Liver (tissue), 9 donors: ENCODE measurements around the gene MAN2A1. TPM values are rescaled to one million over a fixed set of nuclear protein-coding genes. Genes with fewer than 3 reads are reported as not detected.

Source experiments
- DNase-seq: peaks from one replicate; pipeline ENCODE4 v3.0.0-alpha.2; 2017; ENCODE audit warnings: low spot score
- H3K27ac ChIP-seq, 2 donors: one replicate each; pipeline ENCODE4 v1.7.0; 2013; ENCODE audit warnings: inconsistent platforms in 2 of 2, low read length in 2 of 2, control low read depth in 1 of 2, low read depth in 1 of 2, mild to moderate bottlenecking in 1 of 2
- H3K27me3 ChIP-seq, 4 donors: one replicate each; pipeline versions ENCODE4 v1.6.1 to v1.7.0; 2013; ENCODE audit warnings: low read length in 3 of 4, inconsistent platforms in 1 of 4, mild to moderate bottlenecking in 1 of 4, moderate library complexity in 1 of 4; ENCODE audit not compliant: control insufficient read depth in 4 of 4, insufficient read depth in 4 of 4
- H3K36me3 ChIP-seq, 4 donors: one replicate each; pipeline versions ENCODE4 v1.6.1 to v1.7.0; 2013; ENCODE audit warnings: low read length in 3 of 4, mild to moderate bottlenecking in 3 of 4, low read depth in 1 of 4, moderate library complexity in 1 of 4; ENCODE audit not compliant: control insufficient read depth in 4 of 4, insufficient read depth in 3 of 4
- H3K4me1 ChIP-seq, 4 donors: one replicate each; pipeline versions ENCODE4 v1.6.1 to v1.7.0; 2013; ENCODE audit warnings: low read length in 3 of 4, mild to moderate bottlenecking in 3 of 4, moderate library complexity in 1 of 4; ENCODE audit not compliant: control insufficient read depth in 4 of 4, insufficient read depth in 4 of 4
- H3K4me3 ChIP-seq, 3 donors: one replicate each; pipeline versions ENCODE4 v1.6.1 to v1.7.0; 2013; ENCODE audit warnings: low read length in 3 of 3, control low read depth in 1 of 3, low read depth in 1 of 3, mild to moderate bottlenecking in 1 of 3
- H3K9ac ChIP-seq, 2 donors: one replicate each; pipeline ENCODE4 v1.7.0; 2013; ENCODE audit warnings: low read length in 2 of 2, mild to moderate bottlenecking in 2 of 2, moderate library complexity in 2 of 2, control low read depth in 1 of 2, low read depth in 1 of 2
- H3K9me3 ChIP-seq, 4 donors: one replicate each; pipeline versions ENCODE4 v1.6.1 to v1.7.0; 2013; ENCODE audit warnings: low read length in 3 of 4; ENCODE audit not compliant: control insufficient read depth in 4 of 4
- ATF3 ChIP-seq: IDR thresholded peaks from 2 replicates; pipeline ENCODE4 v1.6.1; 2016; ENCODE audit warnings: antibody characterized with exemption
- CTCF ChIP-seq: fragments of 150-350 bp; IDR thresholded peaks from 2 replicates; pipeline ENCODE4 v1.5.1; 2017; ENCODE audit warnings: improper control_type of control experiment, low read depth, low read length; ENCODE audit not compliant: missing input control
- EGR1 ChIP-seq, 2 donors: IDR thresholded peaks; 2 replicates each; pipeline ENCODE4 v1.6.1; 2016 to 2018; ENCODE audit warnings: antibody characterized with exemption in 2 of 2, low read depth in 2 of 2
- FOXA2 ChIP-seq: IDR thresholded peaks from 2 replicates; pipeline ENCODE4 v1.6.1; 2016; ENCODE audit warnings: antibody characterized with exemption
- GABPA ChIP-seq, 2 donors: IDR thresholded peaks in 1 of 2; conservative IDR thresholded peaks in 1 of 2; 2 replicates each; pipeline ENCODE4 v1.6.1; 2016; ENCODE audit warnings: antibody characterized with exemption in 2 of 2, mild to moderate bottlenecking in 1 of 2, moderate library complexity in 1 of 2
- HNF4A ChIP-seq, 2 donors: conservative IDR thresholded peaks; 2 replicates each; pipeline ENCODE4 v1.6.1; 2016; ENCODE audit warnings: antibody characterized with exemption in 2 of 2, mild to moderate bottlenecking in 2 of 2
- HNF4G ChIP-seq: IDR thresholded peaks from 2 replicates; pipeline ENCODE4 v1.6.1; 2016; ENCODE audit warnings: antibody characterized with exemption
- JUND ChIP-seq, 2 donors: IDR thresholded peaks; 2 replicates each; pipeline ENCODE4 v1.6.1; 2016; ENCODE audit warnings: antibody characterized with exemption in 2 of 2
- NR2F2 ChIP-seq: IDR thresholded peaks from 2 replicates; pipeline ENCODE4 v1.6.1; 2016; ENCODE audit warnings: antibody characterized with exemption
- RAD21 ChIP-seq, 2 donors: IDR thresholded peaks; 2 replicates each; pipeline ENCODE4 v1.6.1; 2016; ENCODE audit warnings: antibody characterized with exemption in 2 of 2, mild to moderate bottlenecking in 2 of 2
- REST ChIP-seq: IDR thresholded peaks from 2 replicates; pipeline ENCODE4 v1.6.1; 2016; ENCODE audit warnings: antibody characterized with exemption, mild to moderate bottlenecking
- RXRA ChIP-seq, 2 donors: IDR thresholded peaks; 2 replicates each; pipeline ENCODE4 v1.6.1; 2017 to 2018; ENCODE audit warnings: antibody characterized with exemption in 2 of 2, mild to moderate bottlenecking in 1 of 2
- SP1 ChIP-seq: IDR thresholded peaks from 2 replicates; pipeline ENCODE4 v1.6.1; 2018; ENCODE audit warnings: antibody characterized with exemption, mild to moderate bottlenecking
- TAF1 ChIP-seq: conservative IDR thresholded peaks from 2 replicates; pipeline ENCODE4 v1.6.1; 2016; ENCODE audit warnings: antibody characterized with exemption, mild to moderate bottlenecking
- YY1 ChIP-seq: IDR thresholded peaks from 2 replicates; pipeline ENCODE4 v1.6.1; 2016; ENCODE audit warnings: antibody characterized with exemption, mild to moderate bottlenecking
- WGBS: extraction: QIAGEN DNeasy Blood & Tissue Kit; methylation state at CpG from one replicate; pipeline ENCODE4 v1.1.7; 2013; 5-methylcytosine and 5-hydroxymethylcytosine counted together
- polyA plus RNA-seq, 2 donors: library from polyadenylated mRNA; stranded (reverse) in 1 of 2; unstranded in 1 of 2; fragments of 200-250 nt in 1 of 2; fragments of >200 nt in 1 of 2; fragmentation: Nextera tagmentation in 1 of 2; extraction: Ambion mirVana in 1 of 2; gene quantifications; one replicate each; pipeline versions ENCODE4 v1.2.1 to v1.2.3, GENCODE V29; 2013 to 2015
- total RNA-seq, 2 donors: library from RNA; depleted of rRNA; stranded (reverse); fragments of >200 nt; gene quantifications; one replicate each; pipeline ENCODE4 v1.2.3, GENCODE V29; 2014
- TF ChIP-seq, protein P1 (sequence below): IDR thresholded peaks from 2 replicates; pipeline ENCODE4 v1.6.1; 2016; ENCODE audit warnings: antibody characterized with exemption
- donor health status: healthy.
- donor health status: healthy.
- donor health status: healthy.
- donor health status: healthy.
- donor health status: healthy.

Gene MAN2A1
- total and polyA plus RNA-seq, 4 donors: 21.4 to 82.8 (median 47.3) TPM

DNA sequence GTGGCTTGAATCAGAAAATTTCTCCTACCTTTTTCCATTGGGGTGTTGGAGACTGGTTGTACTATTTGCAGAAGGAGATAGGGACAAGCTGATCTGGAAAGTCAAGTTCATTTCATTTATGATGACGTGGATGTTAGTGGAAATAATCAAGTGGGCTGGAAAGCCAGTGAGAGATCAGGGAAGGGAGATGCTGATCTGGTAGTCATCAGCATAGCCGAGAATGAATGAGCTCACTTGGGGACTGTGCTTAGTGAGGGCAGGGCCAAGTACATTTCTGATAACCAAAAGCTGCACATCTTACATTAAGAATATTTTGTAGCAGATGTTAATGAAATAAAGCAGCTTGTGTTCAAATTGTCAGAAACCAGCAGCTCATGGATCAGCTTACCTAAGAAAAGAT lies 12.1 kb downstream of the MAN2A1 start (continued):
- TF ChIP-seq NR2F2: no peak
- no peak for TF ChIP-seq SP1

DNA sequence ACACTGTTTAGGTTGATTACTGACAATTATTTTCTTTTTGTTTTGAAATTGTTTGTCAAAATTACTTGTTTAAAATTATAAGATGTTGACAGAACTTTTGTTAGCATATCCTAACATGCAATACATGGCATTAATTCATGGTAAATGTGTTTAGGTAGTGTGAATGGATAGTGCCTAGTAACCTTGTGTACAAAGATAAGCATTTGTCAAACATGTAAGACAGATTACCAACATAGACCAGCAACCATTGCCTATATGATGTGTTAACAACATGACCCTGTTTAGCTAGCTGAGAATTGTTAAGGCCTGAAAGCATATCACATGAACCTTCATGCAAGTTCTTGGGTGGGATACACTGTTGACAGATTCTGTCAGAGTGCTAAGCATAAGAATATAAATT lies 13.4 kb downstream of the MAN2A1 start:
- Histone ChIP-seq H3K4me1 (peaks cover 9 to 35% (median 19%) of the 10 kb centered on the region in 4 donors), H3K9ac (no peak overlapping the region), H3K27ac (no peak overlapping the region), H3K9me3 (no peaks in the 10 kb centered on the region), H3K36me3 (peaks cover 0 to 6% (median under 1%) of the 10 kb centered on the region in 4 donors), H3K27me3 (no peaks in the 10 kb centered on the region), H3K4me3 (no peak overlapping the region)
- no peak for TF ChIP-seq RAD21 (IDR thresholded peaks at IDR 0.05)
- TF ChIP-seq FOXA2: no peak
- no peak for TF ChIP-seq CTCF
- no peak for TF ChIP-seq REST
- TF ChIP-seq, protein P1, sequence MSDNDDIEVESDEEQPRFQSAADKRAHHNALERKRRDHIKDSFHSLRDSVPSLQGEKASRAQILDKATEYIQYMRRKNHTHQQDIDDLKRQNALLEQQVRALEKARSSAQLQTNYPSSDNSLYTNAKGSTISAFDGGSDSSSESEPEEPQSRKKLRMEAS: no peak
- no peak for TF ChIP-seq ATF3
- TF ChIP-seq RXRA (IDR thresholded peaks at IDR 0.05): no peak
- no peak for TF ChIP-seq GABPA (IDR thresholded peaks at IDR 0.05 in 1 of 2, conservative IDR thresholded peaks at IDR 0.05 in 1 of 2)
- no peak for TF ChIP-seq EGR1 (IDR thresholded peaks at IDR 0.05; ENCODE audit: low read depth in 2 of 2)
- DNase-seq: no peak

GRCh38 chr5:109703829-109704228 lies 14.1 kb downstream of the MAN2A1 start:
- Histone ChIP-seq H3K9me3 (no peaks in the 10 kb centered on the region), H3K27me3 (no peaks in the 10 kb centered on the region), H3K9ac (no peak overlapping the region), H3K27ac (no peak overlapping the region), H3K4me3 (no peak overlapping the region), H3K36me3 (peaks cover 0 to 6% (median under 1%) of the 10 kb centered on the region in 4 donors), H3K4me1 (peaks cover 15 to 42% (median 24%) of the 10 kb centered on the region in 4 donors)
- WGBS: 69% methylated on average over 1 of the region's 1 CpG
- TF ChIP-seq GABPA (IDR thresholded peaks at IDR 0.05 in 1 of 2, conservative IDR thresholded peaks at IDR 0.05 in 1 of 2) (no peak), TAF1 (no peak), HNF4A (conservative IDR thresholded peaks at IDR 0.05) (no peak), SP1 (no peak), HNF4G (no peak), YY1 (no peak), JUND (IDR thresholded peaks at IDR 0.05) (no peak)
- peak; percentile 64 for DNase-seq
